Measurements from ENCODE around the gene UBE3A.

Gene UBE3A

DNA sequence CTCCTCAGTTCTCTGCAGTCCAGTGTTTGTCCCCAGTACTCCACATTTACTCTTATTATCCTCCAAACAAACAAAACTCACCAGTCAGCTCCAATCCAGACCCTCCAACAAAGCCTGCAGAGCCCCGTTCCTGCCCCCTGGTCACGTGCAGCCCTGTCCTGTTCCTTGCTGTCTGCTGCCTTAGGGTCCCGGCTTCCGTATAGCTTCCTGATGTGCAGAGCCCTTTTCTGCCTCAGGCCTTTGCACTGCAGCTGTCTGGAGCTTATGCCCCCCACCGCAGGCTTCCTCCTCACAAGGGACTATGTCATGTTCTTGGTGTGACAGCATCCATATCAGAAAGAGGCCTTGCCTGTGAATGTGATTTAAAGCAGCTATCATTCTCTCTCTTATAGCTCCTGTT is 39.0 kb upstream of the UBE3A start:
- POLR2A ChIA-PET = no interaction called here
- CTCF ChIA-PET = no interaction called here
- no peak for DNase-seq (ENCODE audit: extremely low spot score)

DNA sequence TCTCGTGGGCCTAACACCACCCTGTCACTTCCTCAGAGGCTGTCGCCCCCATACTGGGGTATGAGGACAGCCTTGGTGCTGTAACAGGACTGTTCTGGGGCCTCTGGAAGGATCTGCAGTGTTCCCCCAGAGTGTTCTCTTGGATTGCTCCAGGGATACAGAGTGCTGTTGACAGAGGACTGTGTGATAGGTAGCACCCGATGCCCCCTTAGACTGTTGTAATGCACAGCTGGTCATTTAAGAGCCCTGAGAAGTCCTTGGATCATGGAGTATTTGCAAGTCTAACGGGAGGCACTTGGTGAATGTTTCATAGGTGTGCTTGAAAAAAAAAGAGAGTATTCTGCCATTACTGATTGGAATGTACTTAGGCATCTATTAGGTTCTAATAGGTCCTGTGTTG is 35.4 kb upstream of the UBE3A start:
- TF ChIP-seq ELF4 (IDR thresholded peaks at IDR 0.05) (no peak), LEF1 (IDR thresholded peaks at IDR 0.05; ENCODE audit: borderline replicate concordance) (no peak), TARDBP (IDR thresholded peaks at IDR 0.05) (no peak), ARNT (IDR thresholded peaks at IDR 0.05) (no peak), CTBP1 (IDR thresholded peaks at IDR 0.05; ENCODE audit: borderline replicate concordance) (no peak), HDGF (IDR thresholded peaks at IDR 0.05; ENCODE audit: borderline replicate concordance) (no peak), FOXM1 (IDR thresholded peaks at IDR 0.05; ENCODE audit: borderline replicate concordance) (no peak), BHLHE40 (IDR thresholded peaks at IDR 0.05; ENCODE audit: borderline replicate concordance) (no peak), SUZ12 (IDR thresholded peaks at IDR 0.05) (no peak), L3MBTL2 (conservative IDR thresholded peaks at IDR 0.05) (no peak), SP1 (IDR thresholded peaks at IDR 0.05) (no peak), FOXK2 (IDR thresholded peaks at IDR 0.05) (no peak), FOXA1 (IDR thresholded peaks at IDR 0.05) (no peak)
- TF ChIP-seq, protein P1, sequence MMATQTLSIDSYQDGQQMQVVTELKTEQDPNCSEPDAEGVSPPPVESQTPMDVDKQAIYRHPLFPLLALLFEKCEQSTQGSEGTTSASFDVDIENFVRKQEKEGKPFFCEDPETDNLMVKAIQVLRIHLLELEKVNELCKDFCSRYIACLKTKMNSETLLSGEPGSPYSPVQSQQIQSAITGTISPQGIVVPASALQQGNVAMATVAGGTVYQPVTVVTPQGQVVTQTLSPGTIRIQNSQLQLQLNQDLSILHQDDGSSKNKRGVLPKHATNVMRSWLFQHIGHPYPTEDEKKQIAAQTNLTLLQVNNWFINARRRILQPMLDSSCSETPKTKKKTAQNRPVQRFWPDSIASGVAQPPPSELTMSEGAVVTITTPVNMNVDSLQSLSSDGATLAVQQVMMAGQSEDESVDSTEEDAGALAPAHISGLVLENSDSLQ (IDR thresholded peaks at IDR 0.05) = no peak
- CTCF ChIA-PET = no interaction called here
- POLR2A ChIA-PET = no interaction called here
- no peak for DNase-seq (ENCODE audit: extremely low spot score)

More for the DNA sequence above, 39.0 kb upstream of the UBE3A start:
- TF ChIP-seq FOXA1 (IDR thresholded peaks at IDR 0.05) (no peak), SUZ12 (IDR thresholded peaks at IDR 0.05) (no peak), HDGF (IDR thresholded peaks at IDR 0.05; ENCODE audit: borderline replicate concordance) (no peak), ELF4 (IDR thresholded peaks at IDR 0.05) (no peak), LEF1 (IDR thresholded peaks at IDR 0.05; ENCODE audit: borderline replicate concordance) (no peak)

DNA sequence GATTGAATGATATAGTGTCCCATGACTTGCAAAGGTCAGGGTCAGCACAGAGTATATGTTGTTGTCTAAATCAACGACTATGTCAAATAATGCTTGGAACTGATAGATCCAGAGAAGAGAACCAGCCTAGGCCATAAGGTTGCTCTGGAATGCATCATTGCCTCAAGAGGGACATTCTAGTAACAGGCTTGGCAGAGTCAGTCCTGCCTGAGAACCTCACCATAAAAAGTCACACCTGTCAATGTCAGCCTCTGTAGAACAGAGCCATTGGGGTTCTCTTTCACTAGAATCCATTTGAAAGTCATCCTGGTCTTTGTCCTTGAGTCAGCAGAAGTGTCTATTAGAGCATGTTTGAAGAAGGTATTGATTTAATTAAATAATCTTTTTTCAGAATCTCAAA is 31.4 kb upstream of the UBE3A start:
- DNase-seq (ENCODE audit: extremely low spot score) = no peak
- CTCF ChIA-PET = no interaction called here
- POLR2A ChIA-PET = no interaction called here
- TF ChIP-seq SP1 (IDR thresholded peaks at IDR 0.05) (no peak), CTBP1 (IDR thresholded peaks at IDR 0.05; ENCODE audit: borderline replicate concordance) (no peak), LEF1 (IDR thresholded peaks at IDR 0.05; ENCODE audit: borderline replicate concordance) (no peak), SUZ12 (IDR thresholded peaks at IDR 0.05) (no peak), TARDBP (IDR thresholded peaks at IDR 0.05) (no peak), ARNT (IDR thresholded peaks at IDR 0.05) (no peak), ZNF384 (IDR thresholded peaks at IDR 0.05) (no peak), NFRKB (IDR thresholded peaks at IDR 0.05) (no peak), BHLHE40 (IDR thresholded peaks at IDR 0.05; ENCODE audit: borderline replicate concordance) (no peak), ELF4 (IDR thresholded peaks at IDR 0.05) (no peak), HDGF (IDR thresholded peaks at IDR 0.05; ENCODE audit: borderline replicate concordance) (no peak)
- TF ChIP-seq, protein P1 (IDR thresholded peaks at IDR 0.05) = no peak

DNA sequence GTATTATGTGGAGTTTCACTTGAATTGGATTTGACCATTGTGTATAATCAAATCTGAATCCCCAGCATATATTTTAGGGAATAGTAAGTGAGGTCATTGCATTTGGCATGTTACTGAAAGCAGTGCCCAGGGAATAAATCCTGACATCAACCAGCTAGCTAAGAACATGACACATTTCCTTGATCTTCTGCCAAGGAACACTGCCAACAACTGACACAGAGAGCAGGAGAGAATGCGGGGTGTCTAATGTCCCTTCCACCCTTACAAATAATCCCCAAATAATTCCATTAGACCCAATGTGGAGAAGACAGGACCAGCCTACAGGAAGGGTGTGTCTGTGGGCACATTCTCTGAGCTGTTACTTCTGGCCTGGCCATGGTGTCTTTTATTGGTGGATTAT is 30.6 kb upstream of the UBE3A start:
- POLR2A ChIA-PET = no interaction called here
- CTCF ChIA-PET = no interaction called here
- no peak for TF ChIP-seq CTBP1 (IDR thresholded peaks at IDR 0.05; ENCODE audit: borderline replicate concordance)
- no peak for TF ChIP-seq LEF1 (IDR thresholded peaks at IDR 0.05; ENCODE audit: borderline replicate concordance)
- no peak for TF ChIP-seq SUZ12 (IDR thresholded peaks at IDR 0.05)
- TF ChIP-seq FOXK2 (IDR thresholded peaks at IDR 0.05) = no peak
- no peak for TF ChIP-seq BHLHE40 (IDR thresholded peaks at IDR 0.05; ENCODE audit: borderline replicate concordance)
- no peak for TF ChIP-seq ELF4 (IDR thresholded peaks at IDR 0.05)
- TF ChIP-seq ZNF384 (IDR thresholded peaks at IDR 0.05) = no peak
- no peak for TF ChIP-seq TARDBP (IDR thresholded peaks at IDR 0.05)
- no peak for TF ChIP-seq HDGF (IDR thresholded peaks at IDR 0.05; ENCODE audit: borderline replicate concordance)
- TF ChIP-seq, protein P1 (IDR thresholded peaks at IDR 0.05) = no peak
- no peak for TF ChIP-seq SP1 (IDR thresholded peaks at IDR 0.05)
- TF ChIP-seq FOXA1 (IDR thresholded peaks at IDR 0.05) = no peak
- TF ChIP-seq NFRKB (IDR thresholded peaks at IDR 0.05) = no peak
- no peak for TF ChIP-seq FOXM1 (IDR thresholded peaks at IDR 0.05; ENCODE audit: borderline replicate concordance)
- TF ChIP-seq ARNT (IDR thresholded peaks at IDR 0.05) = no peak
- no peak for TF ChIP-seq L3MBTL2 (conservative IDR thresholded peaks at IDR 0.05)
- no peak for DNase-seq (ENCODE audit: extremely low spot score)

DNA sequence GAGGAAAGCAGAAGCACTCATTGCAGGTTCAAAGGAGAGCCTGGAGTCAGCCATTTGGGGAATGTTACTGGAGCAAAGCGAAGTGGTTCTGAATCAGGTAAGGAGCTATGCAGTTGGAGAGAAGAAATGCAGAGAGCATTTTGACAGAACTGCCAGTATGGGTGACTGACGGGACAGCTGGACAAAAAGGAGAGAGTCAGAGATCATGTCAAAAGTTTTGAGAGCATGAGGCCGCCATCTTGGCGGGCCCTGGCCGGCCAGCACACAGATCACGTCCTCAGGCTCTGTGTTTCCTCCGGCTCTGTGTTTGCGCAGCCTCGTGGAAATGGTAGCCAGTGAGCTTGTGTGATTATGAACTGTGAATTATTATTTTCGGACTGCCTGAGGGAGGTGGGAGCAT is 29.8 kb upstream of the UBE3A start:
- CTCF ChIA-PET = no interaction called here
- no peak for TF ChIP-seq ARNT (IDR thresholded peaks at IDR 0.05)
- POLR2A ChIA-PET = no interaction called here
- no peak for DNase-seq (ENCODE audit: extremely low spot score)

DNA sequence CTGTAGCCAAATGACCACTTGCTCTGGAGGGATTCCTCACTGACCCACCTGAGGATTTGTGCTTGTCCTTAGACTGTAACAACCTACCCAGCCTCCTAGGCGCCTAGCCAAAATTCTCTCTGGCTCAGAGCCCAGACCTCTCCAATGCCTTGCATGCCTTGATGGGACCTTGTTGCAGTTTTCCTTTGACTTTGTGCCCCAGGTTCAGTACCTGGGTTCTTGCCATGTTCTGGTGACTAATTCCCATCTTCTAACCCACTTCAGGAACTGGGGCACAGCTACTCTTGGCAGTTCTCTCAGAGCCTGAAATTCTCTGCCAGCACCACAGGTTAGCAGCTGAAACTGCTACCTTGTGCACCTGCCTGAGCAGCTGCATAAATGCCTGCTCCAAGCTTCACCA is 27.0 kb upstream of the UBE3A start:
- ChIA-PET CTCF (no interaction called here), POLR2A (no interaction called here)
- no peak for TF ChIP-seq ARNT (IDR thresholded peaks at IDR 0.05)
- TF ChIP-seq ZNF384 (IDR thresholded peaks at IDR 0.05) = no peak
- DNase-seq (ENCODE audit: extremely low spot score) = no peak

DNA sequence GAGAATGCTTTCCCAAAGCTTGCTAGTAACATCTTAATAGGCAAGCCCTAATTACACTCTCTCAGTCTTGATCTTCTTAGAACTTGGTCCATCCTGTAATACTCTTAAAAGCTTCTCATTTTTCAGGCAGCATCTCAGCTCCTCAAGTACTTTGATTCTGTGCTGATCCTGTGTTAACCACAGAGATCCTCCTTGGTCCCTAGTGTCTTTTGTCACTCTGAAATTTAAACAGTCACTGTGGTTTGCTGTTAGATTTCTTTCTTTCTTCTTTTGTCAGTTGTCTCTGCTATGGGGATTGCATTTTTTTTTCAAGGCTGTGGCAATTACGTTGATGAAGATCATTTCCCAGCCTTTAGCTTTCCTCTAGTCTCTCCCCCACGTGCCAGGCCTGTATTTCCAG is 26.0 kb upstream of the UBE3A start:
- TF ChIP-seq HDGF (IDR thresholded peaks at IDR 0.05; ENCODE audit: borderline replicate concordance) (no peak), FOXM1 (IDR thresholded peaks at IDR 0.05; ENCODE audit: borderline replicate concordance) (no peak), NFRKB (IDR thresholded peaks at IDR 0.05) (no peak), ELF4 (IDR thresholded peaks at IDR 0.05) (no peak), TARDBP (IDR thresholded peaks at IDR 0.05) (no peak), CTBP1 (IDR thresholded peaks at IDR 0.05; ENCODE audit: borderline replicate concordance) (no peak), SP1 (IDR thresholded peaks at IDR 0.05) (no peak), L3MBTL2 (conservative IDR thresholded peaks at IDR 0.05) (no peak), ZNF384 (IDR thresholded peaks at IDR 0.05) (no peak), ARNT (IDR thresholded peaks at IDR 0.05) (no peak), FOXA1 (IDR thresholded peaks at IDR 0.05) (no peak), LEF1 (IDR thresholded peaks at IDR 0.05; ENCODE audit: borderline replicate concordance) (no peak), SUZ12 (IDR thresholded peaks at IDR 0.05) (no peak), BHLHE40 (IDR thresholded peaks at IDR 0.05; ENCODE audit: borderline replicate concordance) (no peak), FOXK2 (IDR thresholded peaks at IDR 0.05) (no peak)
- TF ChIP-seq, protein P1 (IDR thresholded peaks at IDR 0.05) = no peak
- POLR2A ChIA-PET = no interaction called here
- CTCF ChIA-PET = no interaction called here
- DNase-seq (ENCODE audit: extremely low spot score) = no peak

Measured in HEK293T (cell line).